Tibial nerve (tissue), 3 donors: ENCODE measurements around the gene TUB.

ENCODE experiments used
- POLR2A ChIP-seq, 2 donors: fragments of 450-650 bp; IDR thresholded peaks; one replicate each; pipeline ENCODE4 v1.6.1; 2017; ENCODE audit warnings: antibody characterized with exemption in 2 of 2, mild to moderate bottlenecking in 2 of 2, moderate library complexity in 2 of 2
- TF ChIP-seq, protein P1 (sequence below), 5 experiments: fragments of 200-600 bp in 3 of 5; fragments of 450-650 bp in 2 of 5; sonication (generic) in 3 of 5; IDR thresholded peaks; one replicate each; pipeline ENCODE4 v1.5.1; 2016 to 2019; ENCODE audit warnings: antibody characterized with exemption in 5 of 5, mild to moderate bottlenecking in 3 of 5, moderate library complexity in 2 of 5

DNA sequence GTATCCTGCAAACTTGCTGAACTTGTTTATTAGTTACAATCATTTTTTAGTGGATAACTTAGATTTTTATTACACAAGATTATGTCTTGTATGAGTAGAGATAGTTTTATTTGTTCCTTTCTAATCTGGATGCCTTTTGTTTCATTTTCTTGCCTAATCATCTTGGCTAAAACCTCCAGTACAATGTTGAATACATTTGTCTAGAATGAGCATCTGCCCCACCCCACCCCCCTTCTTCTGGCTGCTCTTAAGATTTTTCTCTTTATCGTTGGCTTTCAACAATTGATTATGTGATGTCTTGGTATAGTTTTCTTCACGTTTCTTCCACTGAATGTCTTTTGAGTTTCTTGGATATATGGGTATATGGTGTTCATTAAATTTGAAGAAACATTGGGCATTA is 37.3 kb upstream of the TUB start:
- TF ChIP-seq, protein P1, sequence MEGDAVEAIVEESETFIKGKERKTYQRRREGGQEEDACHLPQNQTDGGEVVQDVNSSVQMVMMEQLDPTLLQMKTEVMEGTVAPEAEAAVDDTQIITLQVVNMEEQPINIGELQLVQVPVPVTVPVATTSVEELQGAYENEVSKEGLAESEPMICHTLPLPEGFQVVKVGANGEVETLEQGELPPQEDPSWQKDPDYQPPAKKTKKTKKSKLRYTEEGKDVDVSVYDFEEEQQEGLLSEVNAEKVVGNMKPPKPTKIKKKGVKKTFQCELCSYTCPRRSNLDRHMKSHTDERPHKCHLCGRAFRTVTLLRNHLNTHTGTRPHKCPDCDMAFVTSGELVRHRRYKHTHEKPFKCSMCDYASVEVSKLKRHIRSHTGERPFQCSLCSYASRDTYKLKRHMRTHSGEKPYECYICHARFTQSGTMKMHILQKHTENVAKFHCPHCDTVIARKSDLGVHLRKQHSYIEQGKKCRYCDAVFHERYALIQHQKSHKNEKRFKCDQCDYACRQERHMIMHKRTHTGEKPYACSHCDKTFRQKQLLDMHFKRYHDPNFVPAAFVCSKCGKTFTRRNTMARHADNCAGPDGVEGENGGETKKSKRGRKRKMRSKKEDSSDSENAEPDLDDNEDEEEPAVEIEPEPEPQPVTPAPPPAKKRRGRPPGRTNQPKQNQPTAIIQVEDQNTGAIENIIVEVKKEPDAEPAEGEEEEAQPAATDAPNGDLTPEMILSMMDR (IDR thresholded peaks at IDR 0.05) = no peak
- no peak for TF ChIP-seq POLR2A (IDR thresholded peaks at IDR 0.05)
